ENCODE results near the gene FUT9. TPM values are rescaled to one million over a fixed set of nuclear protein-coding genes. Genes with fewer than 3 reads are reported as not detected.
A peak's percentile ranks its signal among the peaks of the same experiment; 100 is the strongest.

The FUT9 gene
- polyA plus RNA-seq, 2 of the 4 experiments (the other 2 are of a cell fraction): not detected

GRCh38 chr6:96089173-96089572 is 73.4 kb downstream of the FUT9 start:
- ATAC-seq (no peak), FAIRE-seq (no peak), DNase-seq (ENCODE audit: low read depth in 1 of 2, low spot score in 1 of 2) (peak in 1 of 2 experiments; percentile 5)
- Histone ChIP-seq H3K4me1 (no peaks in the 10 kb centered on the region), H3K9me3 (no peaks in the 10 kb centered on the region), H3K4me2 (no peak overlapping the region), H3K4me3 (no peak overlapping the region), H3K27ac (no peak overlapping the region)
- TF ChIP-seq MAFK (IDR thresholded peaks at IDR 0.05; ENCODE audit: partially characterized antibody) (no peak), ATOH8 (CRISPR knock-in tag; IDR thresholded peaks at IDR 0.05; ENCODE audit: low read depth) (no peak), NR3C1 (IDR thresholded peaks at IDR 0.05) (no peak), USF2 (IDR thresholded peaks at IDR 0.05) (no peak), GATA3 (IDR thresholded peaks at IDR 0.05; ENCODE audit: borderline replicate concordance) (no peak), POLR2AphosphoS2 (conservative IDR thresholded peaks at IDR 0.05; ENCODE audit: low read length) (no peak), CHD2 (IDR thresholded peaks at IDR 0.05; ENCODE audit: low read length, partially characterized antibody) (no peak), PBX3 (IDR thresholded peaks at IDR 0.05) (no peak), NFE2L2 (conservative IDR thresholded peaks at IDR 0.05; ENCODE audit: low read length) (no peak), HMGXB4 (CRISPR knock-in tag; IDR thresholded peaks at IDR 0.05; ENCODE audit: borderline replicate concordance) (no peak), RCOR1 (IDR thresholded peaks at IDR 0.05; ENCODE audit: low read depth, low read length) (no peak), HDAC2 (IDR thresholded peaks at IDR 0.05) (no peak), ZNF302 (CRISPR knock-in tag; IDR thresholded peaks at IDR 0.05) (no peak), FOSL2 (IDR thresholded peaks at IDR 0.05) (no peak), FOSL2 (CRISPR knock-in tag; IDR thresholded peaks at IDR 0.05) (no peak), JUN (IDR thresholded peaks at IDR 0.05) (no peak)
- ChIA-PET POLR2A (no interaction called here), CTCF (no interaction called here)
- 0% methylated on average over 1 of the region's 1 CpG for WGBS (ENCODE audit: missing lambda C conversion rate)

GRCh38 chr6:96094077-96094476 is 78.3 kb downstream of the FUT9 start:
- Histone ChIP-seq H3K4me2 (no peak overlapping the region), H3K4me3 (no peak overlapping the region), H3K9me3 (no peaks in the 10 kb centered on the region), H3K27ac (no peak overlapping the region), H3K4me1 (no peaks in the 10 kb centered on the region)
- TF ChIP-seq HES2 (IDR thresholded peaks at IDR 0.05) (no peak), HDAC2 (IDR thresholded peaks at IDR 0.05) (no peak), RARB (CRISPR knock-in tag; IDR thresholded peaks at IDR 0.05) (no peak), CHD4 (IDR thresholded peaks at IDR 0.05; ENCODE audit: borderline replicate concordance) (no peak), GATA3 (IDR thresholded peaks at IDR 0.05; ENCODE audit: borderline replicate concordance) (no peak), ELK1 (IDR thresholded peaks at IDR 0.05; ENCODE audit: low read depth, low read length) (no peak), HEYL (CRISPR knock-in tag; IDR thresholded peaks at IDR 0.05) (no peak), HOXB5 (CRISPR knock-in tag; IDR thresholded peaks at IDR 0.05) (no peak), SMC3 (IDR thresholded peaks at IDR 0.05) (no peak), FOSB (CRISPR knock-in tag; IDR thresholded peaks at IDR 0.05) (no peak), CBX2 (IDR thresholded peaks at IDR 0.05; ENCODE audit: borderline replicate concordance, low read depth) (no peak), HMGXB4 (CRISPR knock-in tag; IDR thresholded peaks at IDR 0.05; ENCODE audit: borderline replicate concordance) (no peak)
- CTCF ChIA-PET: no interaction called here
- DNase-seq (ENCODE audit: low read depth in 1 of 2, low spot score in 1 of 2) (no peak), ATAC-seq (no peak), FAIRE-seq (no peak)
- POLR2A ChIA-PET: no interaction called here
- WGBS (ENCODE audit: missing lambda C conversion rate): 0% methylated on average over 1 of the region's 1 CpG

All from A549 (cell line).